Stimulated activated CD4-positive, alpha-beta T cell treated with anti-CD3 and anti-CD28 coated beads, Interleukin-12 subunit alpha, Interleukin-12 subunit beta, amount 100 ng/mL, for 4 hours (primary cell): ENCODE results near the gene CNMD.
"Not testable (repeated sequence)": the region's sequence is repeated elsewhere in the genome, so short reads cannot be mapped to it uniquely, and the experiment has no call there.

Experiments
- DNase-seq: peaks from one replicate; pipeline ENCODE4 v3.0.0-alpha.2; 2020

The CNMD gene

GRCh38 chr13:52743988-52744387 is 4.4 kb upstream of the CNMD start:
- DNase-seq = no peak

- DNase-seq = no peak
Measured at GRCh38 chr13:52743569-52743968, 3.9 kb upstream of the CNMD start.

GRCh38 chr13:52738719-52739467 is 727 bp downstream of the CNMD start:
- DNase-seq = peak; percentile 10

DNA sequence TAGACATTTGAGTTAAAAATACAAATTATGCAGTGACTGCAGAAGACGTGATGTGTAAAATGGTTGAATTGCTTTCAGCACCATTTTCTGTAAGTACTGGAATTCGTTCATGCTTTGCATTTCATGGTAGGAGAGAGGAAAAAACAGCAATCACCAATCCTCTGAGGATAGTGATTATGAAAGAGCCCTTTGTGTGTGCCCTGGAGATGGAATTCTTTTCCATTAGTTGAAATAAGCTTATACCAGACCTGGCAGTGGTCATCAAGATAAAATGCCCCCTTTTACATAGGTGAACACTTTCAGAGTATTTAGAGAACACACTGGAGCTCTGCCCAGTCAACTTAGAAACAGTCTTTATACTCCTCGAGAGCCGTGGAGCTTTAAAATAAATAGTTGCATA is 1.7 kb downstream of the CNMD start:
- DNase-seq = no peak

DNA sequence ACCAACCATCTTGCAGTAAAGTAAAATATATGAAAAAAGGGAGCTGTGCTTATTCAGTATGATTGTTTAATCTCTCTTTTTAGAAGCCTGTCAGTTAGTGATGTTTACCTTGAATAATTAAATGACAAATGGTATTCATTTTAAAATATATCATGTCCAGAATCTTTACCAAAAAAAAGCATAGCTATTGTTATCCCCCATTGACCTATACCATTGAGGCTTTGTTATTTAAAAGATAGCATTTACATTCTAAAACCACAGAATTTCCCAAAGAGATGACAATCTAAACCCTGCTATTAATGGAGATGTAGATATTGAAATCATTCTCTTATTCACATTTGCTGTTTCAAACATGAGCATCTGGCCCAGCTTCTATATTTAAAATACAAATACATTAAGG is 2.2 kb downstream of the CNMD start:
- DNase-seq = no peak

DNA sequence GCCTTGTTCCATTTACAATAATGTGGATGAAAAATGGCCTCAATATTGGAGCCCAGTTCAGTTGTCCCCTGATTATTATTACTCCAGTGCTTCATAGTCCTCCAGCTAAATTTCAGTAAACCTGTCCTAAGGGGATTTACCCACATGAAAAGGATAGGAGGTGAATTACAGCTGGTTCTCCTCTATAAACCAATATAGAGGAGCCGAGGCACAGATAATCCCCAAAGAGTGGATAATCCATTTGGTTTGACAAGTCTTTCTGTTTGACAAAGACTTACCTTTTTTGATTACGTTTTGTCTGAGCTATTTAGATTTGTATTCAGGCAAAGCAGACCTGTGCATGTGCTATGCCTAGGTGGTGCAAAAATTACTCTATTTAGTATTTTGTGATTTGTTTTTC is 2.7 kb downstream of the CNMD start:
- no peak for DNase-seq

DNA sequence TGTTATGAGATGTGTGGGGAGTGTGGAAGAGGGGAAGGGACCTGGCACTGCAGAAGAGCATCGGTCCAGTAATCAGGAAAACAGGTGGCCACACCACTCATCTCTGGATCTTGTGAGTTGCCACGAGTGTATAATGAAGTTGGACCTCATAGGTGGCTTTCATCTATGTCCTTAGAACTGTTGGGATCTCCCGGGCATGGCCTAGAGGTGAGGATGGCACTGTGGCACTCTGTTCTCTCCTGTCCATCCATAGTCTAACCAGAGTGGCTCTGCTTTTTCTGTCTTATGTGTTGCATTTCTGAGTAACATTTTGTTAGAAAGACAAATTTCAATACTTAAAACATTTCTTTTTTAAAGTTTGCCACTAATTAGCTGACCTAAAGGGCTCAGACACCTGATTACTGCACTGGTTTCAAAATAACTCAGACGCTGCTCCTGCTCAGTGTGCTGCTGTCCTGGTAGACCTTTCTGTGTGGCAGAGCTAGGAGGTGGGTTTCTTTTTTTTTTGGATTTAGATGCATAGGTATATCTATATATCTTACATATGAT is 5.5 kb downstream of the CNMD start:
- no peak for DNase-seq

- no peak for DNase-seq
Measured at GRCh38 chr13:52726258-52726657, 13.4 kb downstream of the CNMD start.

GRCh38 chr13:52725302-52725701 is 14.3 kb downstream of the CNMD start:
- no peak for DNase-seq

DNA sequence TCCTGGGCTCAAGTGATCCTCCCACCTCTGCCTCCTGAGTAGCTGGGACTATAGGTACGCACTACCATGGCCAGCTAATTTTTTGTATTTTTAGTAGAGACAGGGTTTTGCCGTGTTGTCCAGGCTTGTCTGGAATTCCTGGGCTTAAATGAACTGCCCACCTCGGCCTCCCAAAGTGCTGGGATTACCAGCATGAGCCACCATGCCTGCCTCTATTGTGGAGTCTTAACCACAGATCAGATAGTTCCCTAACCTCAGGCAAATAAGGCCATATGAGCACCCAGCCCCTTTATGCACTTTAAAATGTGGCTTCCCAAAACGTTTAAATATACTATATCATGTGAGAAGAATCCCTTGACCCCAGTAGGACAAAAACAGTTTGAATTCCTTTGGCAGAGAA is 16.4 kb downstream of the CNMD start:
- DNase-seq = no peak

GRCh38 chr13:52721356-52721755 is 18.3 kb downstream of the CNMD start:
- not testable (repeated sequence) for DNase-seq

- not testable (repeated sequence) for DNase-seq
Measured at GRCh38 chr13:52720904-52721303, 18.7 kb downstream of the CNMD start.

DNA sequence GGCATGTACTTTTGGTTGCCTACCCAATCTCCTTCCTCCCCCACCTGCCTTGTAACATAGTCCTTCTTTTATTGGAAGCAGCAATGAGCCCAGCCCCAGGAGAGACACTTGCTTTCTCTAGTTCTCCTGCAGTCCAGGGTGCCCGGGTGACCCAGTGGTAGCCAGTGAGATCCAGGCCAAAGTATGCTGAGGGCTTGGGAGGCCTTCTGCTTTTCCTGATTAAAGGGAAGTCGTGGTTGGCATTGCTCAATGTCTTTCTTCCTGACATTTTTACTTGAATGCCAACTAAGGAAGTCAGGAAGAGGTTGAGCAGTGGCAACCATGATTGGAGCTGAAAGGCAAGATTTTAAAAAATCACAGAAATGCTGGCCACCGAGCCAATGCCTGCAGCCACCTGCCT is 25.7 kb downstream of the CNMD start:
- no peak for DNase-seq

GRCh38 chr13:52712385-52712784 is 27.2 kb downstream of the CNMD start:
- DNase-seq = no peak

DNA sequence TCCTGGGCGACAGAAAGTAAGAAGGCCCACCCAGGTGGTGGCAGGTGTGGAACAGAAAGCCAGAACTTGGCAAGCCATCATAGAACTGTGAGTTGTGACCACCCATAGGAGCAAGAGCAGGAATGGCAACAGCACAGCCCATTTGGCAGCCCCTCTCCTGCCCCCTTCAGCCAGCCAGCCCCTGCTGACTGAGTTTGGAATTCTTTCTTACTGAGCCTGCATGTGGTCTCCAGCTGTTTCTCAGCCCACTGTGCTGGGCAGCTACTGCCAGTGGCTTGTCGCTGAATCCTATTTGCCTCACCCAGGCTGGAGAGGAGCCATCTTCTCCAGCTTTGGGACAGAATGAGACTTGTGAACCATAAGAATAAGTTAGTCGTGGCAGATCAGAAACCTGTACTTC is 28.3 kb downstream of the CNMD start:
- no peak for DNase-seq

GRCh38 chr13:52708266-52708665 is 31.4 kb downstream of the CNMD start:
- not testable (repeated sequence) for DNase-seq

GRCh38 chr13:52707375-52707774 is 32.2 kb downstream of the CNMD start:
- DNase-seq = no peak

GRCh38 chr13:52706081-52706480 is 33.5 kb downstream of the CNMD start:
- DNase-seq = no peak

DNA sequence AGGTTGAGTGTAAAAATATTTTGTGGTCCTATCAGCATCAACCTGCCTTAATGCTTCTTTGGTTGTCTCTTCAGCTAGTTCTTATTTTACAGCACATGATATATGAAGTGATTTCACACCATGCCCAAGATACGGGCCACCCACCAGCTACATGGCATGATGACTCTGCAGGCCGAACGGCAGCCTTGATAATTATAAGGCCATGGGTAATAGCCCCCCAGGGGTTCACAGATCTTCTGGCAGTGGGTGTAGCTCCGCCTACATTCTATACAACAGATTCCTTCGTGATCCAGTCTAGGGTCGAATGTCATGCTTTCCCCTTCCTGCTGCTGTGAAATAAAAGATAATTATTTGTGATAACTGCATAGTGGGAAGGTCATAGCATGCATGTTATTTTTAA is 36.1 kb downstream of the CNMD start:
- no peak for DNase-seq

DNA sequence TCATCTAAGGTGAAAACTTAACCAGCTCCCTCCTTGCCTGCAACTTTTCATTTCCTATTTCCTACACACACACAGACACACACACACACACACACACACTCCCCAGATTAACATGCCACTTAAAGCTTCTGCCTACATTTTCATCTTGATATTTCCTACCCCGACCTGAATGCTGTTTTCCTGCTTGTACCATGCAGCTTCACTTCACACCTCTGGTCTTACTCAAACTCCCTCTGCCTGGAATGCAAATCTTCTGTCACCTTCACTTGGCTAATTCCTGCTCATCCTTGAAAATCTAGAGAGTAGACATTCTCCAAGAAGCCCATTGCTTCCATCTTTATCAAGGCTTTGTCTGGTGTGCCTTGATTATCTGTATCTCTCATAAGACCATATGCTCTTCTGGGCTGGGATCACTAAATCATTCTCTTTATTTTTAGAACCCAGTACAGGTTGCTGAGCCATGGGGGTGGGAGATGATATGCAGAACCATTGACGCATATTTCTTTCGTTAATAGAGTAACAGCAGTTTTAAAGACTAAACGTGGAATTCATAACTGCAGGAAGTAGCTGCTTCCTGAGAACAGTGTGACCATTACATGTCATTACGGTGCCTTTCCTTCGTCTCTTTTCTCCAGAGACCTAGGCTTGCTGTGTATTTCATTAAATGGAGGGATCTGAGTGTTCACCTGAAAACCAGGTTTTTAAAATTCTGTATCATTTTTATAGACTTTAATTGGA is 37.7 kb downstream of the CNMD start:
- DNase-seq = no peak

DNA sequence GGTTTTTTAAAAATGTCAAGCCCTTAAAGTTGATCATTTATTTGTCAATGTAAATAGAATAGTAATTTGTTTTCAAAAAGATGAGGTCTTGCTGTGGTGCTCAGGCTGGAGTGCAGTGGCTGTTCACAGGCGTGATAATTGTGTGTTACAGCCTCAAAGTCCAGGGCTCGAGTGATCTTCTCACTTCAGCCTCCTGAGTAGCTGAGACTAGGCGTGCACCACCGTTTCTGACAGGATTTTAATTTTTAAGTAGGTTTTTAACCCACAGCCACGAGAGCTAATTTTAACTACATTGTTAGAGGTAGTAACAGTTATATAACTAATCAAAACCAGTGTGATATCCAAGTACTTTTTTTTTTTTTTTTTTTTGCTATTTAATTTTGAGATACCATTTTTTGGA is 43.1 kb downstream of the CNMD start:
- DNase-seq = no peak

GRCh38 chr13:52695856-52696255 is 43.8 kb downstream of the CNMD start:
- DNase-seq = no peak

DNA sequence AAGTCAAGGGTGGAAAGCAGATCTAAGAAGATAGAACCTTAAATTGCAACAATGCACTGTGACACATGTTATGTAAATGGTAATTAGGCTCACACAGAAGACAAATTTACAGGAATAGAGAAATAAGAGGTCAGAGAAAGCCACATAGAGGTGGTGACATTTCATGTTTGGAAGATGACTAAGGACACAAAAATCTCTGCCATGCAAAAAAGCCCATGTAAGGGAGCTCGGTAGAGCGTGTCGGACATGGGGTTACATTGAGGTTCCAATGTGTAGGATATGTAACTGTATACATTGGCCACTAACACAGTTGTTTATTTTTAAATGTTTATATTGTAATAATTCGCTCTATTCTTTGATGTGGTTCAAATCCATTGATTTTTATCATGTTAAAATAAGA is 53.2 kb downstream of the CNMD start:
- no peak for DNase-seq

DNA sequence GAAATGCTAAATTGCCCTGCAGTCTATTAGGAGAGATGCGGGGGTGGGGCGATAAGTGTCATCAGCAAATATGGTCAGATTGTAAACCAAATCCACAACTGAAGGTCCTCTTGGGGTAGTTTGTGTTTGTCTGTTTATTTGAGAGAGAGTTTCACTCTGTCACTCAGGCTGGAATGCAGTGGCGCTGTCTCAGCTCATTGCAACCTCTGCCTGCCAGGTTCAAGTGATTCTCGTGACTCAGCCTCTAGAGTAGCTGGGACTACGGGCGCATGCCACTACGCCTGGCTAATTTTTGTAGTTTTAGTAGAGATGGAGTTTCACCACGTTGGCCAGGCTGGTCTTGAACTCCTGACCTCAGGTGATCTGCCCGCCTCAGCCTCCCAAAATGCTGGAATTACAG is 53.8 kb downstream of the CNMD start:
- DNase-seq = not testable (repeated sequence)
